RWPE2 (cell line): ENCODE measurements around the gene PAPPA2.

Experiments used
- ATAC-seq: fragments of 200-7000 bp; cut with Tn5 transposase; 3 replicates; pipeline ENCODE4 v1.9.1; 2021; ENCODE audit warnings: low read depth
- DNase-seq: peaks from one replicate; pipeline ENCODE4 v3.0.0-alpha.2; 2020; ENCODE audit warnings: low spot score
- H3K27ac ChIP-seq: fragments of 450-650 bp; 2 replicates; pipeline ENCODE4 v1.5.1; 2017; ENCODE audit warnings: mild to moderate bottlenecking; ENCODE audit not compliant: poor library complexity, severe bottlenecking
- H3K27me3 ChIP-seq: fragments of 250-450 bp; sonication (Bioruptor Pico); 2 replicates; pipeline ENCODE4 v1.5.1; 2021; ENCODE audit warnings: mild to moderate bottlenecking, moderate library complexity; ENCODE audit not compliant: insufficient read depth, poor library complexity, severe bottlenecking
- H3K36me3 ChIP-seq: fragments of 250-450 bp; sonication (Bioruptor Pico); 2 replicates; pipeline ENCODE4 v1.5.1; 2020; ENCODE audit warnings: low read depth, mild to moderate bottlenecking, moderate library complexity
- H3K4me1 ChIP-seq: fragments of 250-450 bp; sonication (Bioruptor Pico); 2 replicates; pipeline ENCODE4 v1.5.1; 2021; ENCODE audit warnings: mild to moderate bottlenecking, moderate library complexity; ENCODE audit not compliant: insufficient read depth, poor library complexity, severe bottlenecking
- H3K4me3 ChIP-seq: fragments of 250-450 bp; sonication (Bioruptor Pico); 2 replicates; pipeline ENCODE4 v1.5.1; 2021; ENCODE audit warnings: mild to moderate bottlenecking, moderate library complexity; ENCODE audit not compliant: severe bottlenecking
- H3K9me3 ChIP-seq: fragments of 250-450 bp; sonication (Bioruptor Pico); 2 replicates; pipeline ENCODE4 v1.5.1; 2021; ENCODE audit warnings: mild to moderate bottlenecking, moderate library complexity; ENCODE audit not compliant: severe bottlenecking
- CTCF ChIP-seq: fragments of 450-650 bp; IDR thresholded peaks from one replicate; pipeline ENCODE4 v1.5.1; 2017; ENCODE audit warnings: mild to moderate bottlenecking, moderate library complexity; ENCODE audit not compliant: poor library complexity, severe bottlenecking

Gene PAPPA2

DNA sequence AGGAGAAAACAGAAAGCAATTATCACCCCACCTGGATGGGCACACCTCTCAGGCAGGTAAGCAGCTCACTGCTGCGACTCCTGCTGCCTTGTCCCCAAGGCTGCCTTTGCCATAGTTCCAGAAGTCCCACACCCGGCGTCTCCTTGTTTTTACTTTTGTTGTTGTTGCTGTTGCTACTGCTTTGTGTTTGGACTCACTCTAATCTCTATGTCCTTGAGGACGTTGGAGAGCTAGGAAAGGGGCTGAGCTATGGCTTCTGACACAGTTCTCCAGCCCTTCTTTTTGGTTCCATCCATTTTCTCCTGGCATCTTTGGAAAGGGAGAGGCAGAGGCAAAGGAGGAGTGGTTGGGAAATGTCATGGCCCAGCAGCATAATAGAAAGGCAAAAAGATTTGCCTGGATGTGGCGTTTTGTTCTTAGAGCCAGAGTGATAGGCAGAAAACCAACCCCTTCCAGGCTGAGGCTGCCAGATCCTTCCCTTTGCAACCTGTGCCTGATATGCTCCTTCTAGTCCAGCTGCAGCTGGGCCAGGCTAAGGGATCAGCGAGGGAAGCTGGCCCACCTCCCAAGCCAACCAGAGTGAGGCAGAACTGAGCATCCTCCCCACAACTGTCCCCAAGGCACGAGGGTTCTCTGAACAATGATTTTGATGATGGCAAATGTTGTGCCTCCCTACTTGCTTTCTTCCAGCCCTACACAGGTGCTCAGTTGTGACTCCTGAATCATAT is 430.8 kb downstream of the PAPPA2 start:
- Histone ChIP-seq H3K36me3 (no peaks in the 10 kb centered on the region), H3K9me3 (no peaks in the 10 kb centered on the region), H3K4me3 (no peak overlapping the region), H3K4me1 (no peaks in the 10 kb centered on the region), H3K27ac (no peak overlapping the region), H3K27me3 (peaks cover 13% of the 10 kb centered on the region)
- DNase-seq (no peak), ATAC-seq (no peak)
- no peak for TF ChIP-seq CTCF

DNA sequence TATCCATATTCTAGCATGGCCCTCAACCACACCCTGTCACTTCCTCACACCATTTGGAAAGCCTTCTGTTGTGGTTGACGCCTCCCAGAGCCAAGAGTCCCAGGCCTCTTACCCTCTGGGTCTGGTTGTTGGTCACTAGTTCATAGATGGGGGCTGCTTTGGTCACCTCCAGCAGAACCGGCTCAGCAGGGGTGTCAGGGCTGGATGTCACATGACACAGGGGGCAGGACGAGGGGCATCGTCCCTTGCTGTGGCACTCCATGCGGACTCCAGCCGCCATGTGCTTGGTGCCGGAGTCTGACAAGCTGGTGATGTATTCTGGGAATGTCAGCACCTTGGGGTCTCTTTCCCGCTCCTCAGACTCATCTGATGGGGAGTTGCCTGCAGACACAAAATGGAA is 431.5 kb downstream of the PAPPA2 start:
- H3K36me3 ChIP-seq, result no peaks in the 10 kb centered on the region
- TF ChIP-seq CTCF, result no peak
- DNase-seq (no peak), ATAC-seq (no peak)
- H3K4me1 ChIP-seq, result no peaks in the 10 kb centered on the region
- H3K9me3 ChIP-seq, result no peaks in the 10 kb centered on the region
- no peak overlapping the region for H3K4me3 ChIP-seq
- peaks cover 16% of the 10 kb centered on the region for H3K27me3 ChIP-seq
- no peak overlapping the region for H3K27ac ChIP-seq
